PFSK-1 (cell line): Measurements from ENCODE around the gene GUCA2A.

ENCODE experiments used
- FOXP2 ChIP-seq: optimal IDR thresholded peaks from 2 replicates; pipeline ENCODE3; 2011; ENCODE audit warnings: borderline replicate concordance, control low read depth, inconsistent platforms; ENCODE audit not compliant: insufficient read depth; ENCODE audit errors: extremely low read length, extremely low read depth
- POLR2AphosphoS5 ChIP-seq: IDR thresholded peaks from 2 replicates; pipeline ENCODE4 v1.6.1; 2012; ENCODE audit warnings: low read depth, mild to moderate bottlenecking, control low read depth, low read length, moderate library complexity
- REST ChIP-seq, 2 experiments: IDR thresholded peaks; 2 replicates each; pipeline versions ENCODE4 v1.6.1 to v1.8.0; 2011 to 2012; ENCODE audit warnings: low read depth in 2 of 2, low read length in 2 of 2, control low read depth in 1 of 2, inconsistent platforms in 1 of 2, mild to moderate bottlenecking in 1 of 2, moderate library complexity in 1 of 2; ENCODE audit not compliant: insufficient read depth in 1 of 2
- SIN3A ChIP-seq: IDR thresholded peaks from 2 replicates; pipeline ENCODE4 v1.6.1; 2012; ENCODE audit warnings: mild to moderate bottlenecking, low read length, moderate library complexity, borderline replicate concordance; ENCODE audit not compliant: insufficient read depth
- TAF1 ChIP-seq: IDR thresholded peaks from 2 replicates; pipeline ENCODE4 v1.6.1; 2012; ENCODE audit warnings: low read length, control low read depth, borderline replicate concordance; ENCODE audit not compliant: insufficient read depth

The GUCA2A gene

GRCh38 chr1:42172381-42173133 is 8.0 kb upstream of the GUCA2A start:
- TF ChIP-seq REST (IDR thresholded peaks at IDR 0.05; ENCODE audit: insufficient read depth in 1 of 2, low read depth in 2 of 2, low read length in 2 of 2) (no peak), FOXP2 (peak; percentile 71)

- TF ChIP-seq REST (IDR thresholded peaks at IDR 0.05; ENCODE audit: insufficient read depth in 1 of 2, low read depth in 2 of 2, low read length in 2 of 2), result no peak
- no peak for TF ChIP-seq POLR2AphosphoS5
- TF ChIP-seq SIN3A, result no peak
- no peak for TF ChIP-seq TAF1
- TF ChIP-seq FOXP2, result no peak
Observed at GRCh38 chr1:42171679-42172266, 7.2 kb upstream of the GUCA2A start.

DNA sequence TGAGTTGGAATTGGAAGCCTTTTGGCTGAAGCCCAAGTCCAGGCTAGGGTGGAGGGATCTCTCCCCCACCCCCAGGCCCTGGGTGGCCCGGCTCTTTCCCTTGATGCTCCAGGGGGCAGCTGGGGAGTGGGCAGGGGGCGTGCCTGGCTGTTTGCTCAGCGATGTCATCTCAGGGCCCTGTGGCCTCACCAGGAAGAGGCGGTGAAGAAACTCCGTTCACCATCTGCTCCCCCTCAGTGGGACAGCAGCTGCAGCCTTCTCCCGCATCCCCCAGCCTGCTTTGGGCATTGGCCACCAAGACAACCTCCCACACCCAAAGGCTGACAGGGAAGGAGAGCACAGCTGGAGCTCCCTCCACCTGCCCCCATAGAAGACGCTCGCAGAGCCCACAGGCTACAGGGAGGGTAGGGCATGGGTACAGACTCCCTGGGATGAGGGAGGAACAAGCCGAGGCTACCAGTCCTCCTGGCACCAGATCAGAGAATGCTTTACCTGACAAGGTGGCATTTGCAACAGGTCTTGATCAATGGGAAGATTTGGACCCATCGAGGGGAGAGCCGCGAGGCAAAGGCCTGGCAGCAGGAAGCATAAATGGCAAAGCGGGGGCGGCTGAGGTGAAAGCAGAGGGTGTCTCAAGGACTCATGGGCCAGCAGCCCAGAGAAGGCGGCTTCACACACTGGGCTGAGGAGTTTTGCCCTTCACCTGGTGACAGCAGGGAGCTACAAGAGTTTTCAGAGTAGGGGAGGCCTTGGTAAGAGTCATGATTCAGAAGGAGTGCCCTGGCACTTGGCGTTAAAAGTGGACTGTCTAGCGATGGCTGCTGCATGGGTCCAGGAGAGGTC is 6.5 kb upstream of the GUCA2A start:
- TF ChIP-seq POLR2AphosphoS5, result no peak
- no peak for TF ChIP-seq REST (IDR thresholded peaks at IDR 0.05; ENCODE audit: insufficient read depth in 1 of 2, low read depth in 2 of 2, low read length in 2 of 2)
- TF ChIP-seq TAF1, result no peak
- no peak for TF ChIP-seq FOXP2
- TF ChIP-seq SIN3A, result no peak

DNA sequence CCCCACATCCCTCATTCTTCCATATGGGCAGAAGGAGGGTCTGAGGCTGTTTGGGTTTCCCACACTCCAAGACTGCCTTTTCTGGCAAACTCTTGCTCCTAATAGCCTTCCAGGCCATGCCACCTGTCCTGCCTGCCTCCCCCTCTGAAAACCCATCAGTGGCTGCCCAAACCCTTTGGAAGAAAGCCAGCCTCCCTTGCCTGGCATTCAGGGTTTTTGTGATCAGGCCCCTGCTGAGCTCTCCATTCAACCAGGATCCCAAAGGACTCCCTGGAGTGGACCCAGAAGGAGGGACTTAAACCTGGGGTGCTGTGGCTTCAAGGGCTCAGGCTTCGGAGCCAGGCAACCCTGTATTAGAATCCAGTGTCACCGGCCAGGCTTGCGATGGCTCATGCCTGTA is 4.2 kb upstream of the GUCA2A start:
- no peak for TF ChIP-seq TAF1
- TF ChIP-seq FOXP2, result no peak
- no peak for TF ChIP-seq REST (IDR thresholded peaks at IDR 0.05; ENCODE audit: insufficient read depth in 1 of 2, low read depth in 2 of 2, low read length in 2 of 2)
